HG02884 (cell line): Measurements from ENCODE around the gene ADH1B.
"Not testable (repeated sequence)": the region's sequence is repeated elsewhere in the genome, so short reads cannot be mapped to it uniquely, and the experiment has no call there.

Experiments
- ATAC-seq: cut with Tn5 transposase; IDR thresholded peaks from one replicate; pipeline ENCODE4 v1.9.1; 2021; ENCODE audit warnings: mild to moderate bottlenecking, moderate library complexity; ENCODE audit not compliant: unreplicated experiment

Gene ADH1B

DNA sequence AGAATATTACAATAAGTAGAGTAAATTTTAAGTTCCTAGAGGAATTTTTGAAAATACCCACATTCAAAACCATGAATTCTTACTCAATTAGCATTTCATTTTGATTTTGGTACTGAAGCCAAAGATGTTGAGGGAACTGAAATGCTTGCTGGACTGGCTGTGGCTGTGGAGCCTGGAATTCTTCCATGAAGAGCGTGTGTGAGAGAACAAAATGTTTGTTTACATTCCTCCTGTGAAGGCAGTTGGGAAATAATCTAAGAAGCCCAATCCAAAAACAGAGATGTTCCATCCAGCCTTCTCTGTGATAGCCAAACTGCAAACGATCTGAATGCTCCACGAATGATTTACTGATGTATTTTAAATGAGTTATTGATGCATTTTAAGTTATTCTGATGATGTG lies 3.8 kb upstream of the ADH1B start:
- no peak for ATAC-seq

DNA sequence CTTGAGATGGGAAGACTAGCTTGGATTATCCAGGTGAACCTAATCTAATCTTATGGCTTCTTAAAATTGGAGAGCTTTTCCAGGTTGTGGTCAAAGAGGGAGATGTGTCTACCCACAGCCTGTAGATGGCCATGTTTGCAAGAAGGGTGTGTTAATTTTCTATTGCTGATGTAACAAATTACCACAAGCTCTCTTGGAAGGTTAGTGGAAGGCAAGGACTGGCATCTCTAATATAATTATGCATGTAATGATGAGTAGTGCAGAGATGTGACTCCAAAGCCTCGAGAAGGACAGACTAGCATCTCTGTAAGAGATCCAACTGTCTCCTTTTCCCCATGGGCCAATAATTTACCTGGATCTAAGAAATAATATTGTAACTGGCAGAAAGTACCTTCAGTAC lies 3.2 kb upstream of the ADH1B start:
- no peak for ATAC-seq

DNA sequence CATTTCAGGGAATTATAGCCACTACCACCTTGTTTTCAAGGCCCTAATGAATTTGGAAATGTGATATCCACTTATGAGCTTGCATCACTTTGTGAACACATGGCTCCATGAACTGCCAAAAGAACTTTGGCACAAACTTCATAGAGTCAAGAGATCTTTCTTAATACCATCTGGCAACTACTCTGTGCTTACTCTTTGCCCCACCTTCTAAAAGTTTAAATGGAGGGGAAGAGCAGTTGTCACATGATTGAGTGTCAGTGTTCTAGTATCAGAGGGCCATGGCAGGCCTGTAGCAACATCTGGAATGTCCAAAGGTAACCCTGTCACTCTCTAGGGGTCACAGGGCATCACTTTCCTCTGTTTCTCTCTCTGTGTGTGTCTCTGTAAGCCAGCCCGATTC lies 2.6 kb upstream of the ADH1B start:
- ATAC-seq, result no peak

GRCh38 chr4:99317811-99318210 lies 3.4 kb downstream of the ADH1B start:
- not testable (repeated sequence) for ATAC-seq

- no peak for ATAC-seq
These were observed 3.8 kb downstream of the ADH1B start for GRCh38 chr4:99317354-99317753.

GRCh38 chr4:99315839-99316238 lies 5.4 kb downstream of the ADH1B start:
- no peak for ATAC-seq

- no peak for ATAC-seq
These were observed 7.0 kb downstream of the ADH1B start for GRCh38 chr4:99314211-99314610.

DNA sequence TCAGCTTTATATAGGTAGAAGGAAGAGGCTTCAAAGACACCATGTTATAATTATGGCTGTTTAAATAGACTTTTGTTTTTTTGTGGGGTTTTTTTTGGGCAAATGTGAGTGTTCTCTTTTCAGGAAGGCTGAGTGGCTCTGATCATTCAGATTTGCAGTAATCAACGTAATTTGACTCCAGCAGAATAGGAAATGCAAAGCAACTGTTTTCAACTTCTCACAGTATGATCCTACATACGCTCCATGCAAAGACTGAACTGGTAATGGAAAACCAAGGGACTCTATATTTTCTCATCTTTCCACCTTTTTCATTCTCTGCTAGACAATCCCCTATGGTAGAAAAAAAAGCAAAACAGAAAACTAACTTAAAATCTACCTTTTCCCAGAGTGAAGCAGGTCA lies 10.8 kb downstream of the ADH1B start:
- ATAC-seq, result no peak

DNA sequence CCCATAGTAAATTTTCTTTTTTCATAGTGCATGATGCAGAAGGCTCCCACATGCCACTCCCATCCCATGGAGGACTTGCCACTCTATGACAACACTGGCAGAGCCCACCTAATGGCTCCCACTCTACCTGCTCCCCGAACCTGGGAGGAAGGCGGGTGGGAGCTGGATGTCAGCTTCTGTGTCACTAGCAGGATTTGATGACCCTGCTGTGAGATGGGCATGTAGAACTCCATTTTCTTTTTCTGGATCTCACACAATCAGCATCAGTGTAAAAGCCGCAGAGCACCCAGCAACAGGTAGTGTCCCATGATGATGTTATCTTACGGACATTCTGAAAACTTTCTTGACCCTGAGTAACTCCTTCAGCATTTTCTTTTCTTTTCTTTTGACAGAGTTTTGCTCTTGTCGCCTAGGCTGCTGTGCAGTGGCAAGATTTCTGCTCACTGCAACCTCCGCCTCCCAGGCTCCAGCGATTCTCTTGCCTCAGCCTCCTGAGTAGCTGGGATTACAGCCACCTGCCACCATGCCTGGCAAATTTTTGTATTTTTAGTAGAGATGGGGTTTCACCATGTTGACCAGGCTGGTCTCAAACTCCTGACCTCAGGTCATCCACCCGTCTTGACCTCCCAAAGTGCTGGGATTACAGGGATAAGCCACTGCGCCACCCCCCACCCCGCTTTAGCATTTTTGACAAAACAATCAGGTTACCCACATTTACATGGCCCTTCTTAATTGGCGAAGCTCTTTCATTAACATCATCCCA lies 15.4 kb downstream of the ADH1B start:
- ATAC-seq, result no peak

DNA sequence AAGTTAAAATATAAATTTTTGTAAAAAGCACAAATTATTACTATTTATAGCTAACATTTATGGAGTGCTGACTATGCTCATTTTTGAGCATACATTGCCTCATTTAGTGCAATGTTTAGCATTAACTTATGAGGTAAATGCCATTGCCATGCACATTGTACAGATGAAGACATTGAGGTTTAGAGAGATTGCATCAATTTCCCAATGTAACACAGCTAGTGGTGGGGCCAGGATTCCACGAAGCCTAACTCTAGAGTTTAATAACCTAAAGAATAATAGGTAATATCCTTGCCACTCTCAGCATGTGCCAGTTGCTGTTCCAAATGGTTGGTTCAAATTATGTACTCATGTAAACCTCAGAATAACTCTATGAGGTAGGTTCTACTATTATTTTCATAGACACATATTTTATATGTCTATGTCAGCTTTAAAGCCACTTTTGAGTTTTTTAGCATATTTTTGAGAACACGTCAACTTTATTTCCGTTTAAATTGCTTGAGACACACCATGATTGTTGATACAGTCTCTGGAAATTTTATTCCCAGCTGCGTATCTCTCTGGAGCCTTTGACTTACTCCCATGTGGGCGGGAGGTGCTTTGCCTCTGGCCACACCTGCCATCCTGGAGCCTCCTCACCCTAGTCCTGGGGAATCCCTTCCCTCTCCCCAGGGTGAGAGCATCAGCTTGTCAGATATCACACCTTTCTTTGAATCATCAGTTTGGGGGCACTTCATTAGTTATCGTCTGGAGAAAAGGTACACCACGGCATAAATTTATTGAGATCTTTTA lies 19.6 kb downstream of the ADH1B start:
- no peak for ATAC-seq

GRCh38 chr4:99300934-99301333 lies 20.3 kb downstream of the ADH1B start:
- no peak for ATAC-seq

GRCh38 chr4:99293357-99293756 lies 27.8 kb downstream of the ADH1B start:
- ATAC-seq, result no peak

DNA sequence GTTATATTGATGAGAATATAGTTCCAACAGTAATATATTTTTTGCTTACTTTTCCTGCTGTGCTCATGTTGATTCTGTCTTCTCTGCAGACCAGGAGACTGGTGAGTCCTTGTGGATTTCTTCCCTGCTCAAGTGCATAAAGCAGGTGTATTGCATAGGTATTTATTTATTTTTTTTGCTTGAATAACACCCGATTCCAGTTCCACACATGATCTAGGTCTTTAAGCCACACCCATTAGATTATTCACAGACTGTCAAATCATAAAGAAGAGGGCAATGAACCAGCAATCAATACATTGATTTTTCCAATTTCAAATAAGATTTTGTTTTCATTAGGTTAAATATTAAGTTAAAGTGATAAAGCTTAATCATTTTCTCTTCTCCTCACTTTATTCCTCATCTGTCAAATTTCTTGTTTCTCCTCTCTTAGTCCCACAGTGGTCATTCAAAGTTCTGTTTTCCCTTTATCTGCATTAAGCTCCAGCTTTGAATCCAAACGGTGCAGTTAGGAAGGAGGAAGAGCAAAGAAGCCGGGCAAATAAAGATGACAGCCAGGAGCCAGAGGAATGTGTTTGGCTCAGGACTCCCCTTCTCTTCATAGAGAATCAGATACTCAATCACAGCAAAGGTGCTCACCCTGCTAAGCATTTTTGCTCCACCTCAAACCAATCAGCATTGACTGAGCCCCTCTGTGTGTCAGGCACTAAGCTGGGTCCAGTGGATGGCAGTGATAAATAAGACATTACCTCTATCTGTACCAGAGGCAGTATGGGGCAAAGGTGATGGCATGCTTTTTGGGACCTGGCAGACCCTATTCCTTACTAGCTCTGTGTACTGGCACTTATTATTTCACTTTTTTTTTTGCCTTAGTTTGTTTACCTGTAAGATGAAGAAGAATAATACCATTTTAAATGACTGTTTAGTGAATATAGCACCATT lies 30.1 kb downstream of the ADH1B start, which contains the start of gene ADH1A:
TSS of gene ADH1A (minus strand) at position 138 of the 939 bp plus-strand sequence. CDS start at position 67, 71 bp downstream.
- no peak for ATAC-seq

GRCh38 chr4:99285387-99285786 lies 35.8 kb downstream of the ADH1B start:
- ATAC-seq, result no peak

DNA sequence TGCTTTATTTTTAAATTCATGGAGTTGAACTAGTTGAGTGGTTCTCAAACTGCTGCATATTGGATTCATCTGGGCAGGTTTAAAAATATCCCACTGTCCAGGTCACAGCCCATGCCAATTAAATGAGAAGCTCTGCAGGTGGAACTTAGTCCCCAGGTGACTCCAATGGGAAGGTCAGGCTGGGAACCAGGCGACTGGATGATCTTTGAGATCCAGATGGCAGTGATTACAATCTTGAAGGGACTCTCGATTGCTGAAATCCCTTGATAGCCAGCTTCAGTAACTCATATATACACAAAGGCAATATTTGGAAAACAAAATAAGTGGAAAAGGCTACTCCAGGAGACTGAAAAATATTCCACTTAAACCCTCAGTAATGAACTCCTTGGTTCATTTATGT lies 38.5 kb downstream of the ADH1B start:
- no peak for ATAC-seq

DNA sequence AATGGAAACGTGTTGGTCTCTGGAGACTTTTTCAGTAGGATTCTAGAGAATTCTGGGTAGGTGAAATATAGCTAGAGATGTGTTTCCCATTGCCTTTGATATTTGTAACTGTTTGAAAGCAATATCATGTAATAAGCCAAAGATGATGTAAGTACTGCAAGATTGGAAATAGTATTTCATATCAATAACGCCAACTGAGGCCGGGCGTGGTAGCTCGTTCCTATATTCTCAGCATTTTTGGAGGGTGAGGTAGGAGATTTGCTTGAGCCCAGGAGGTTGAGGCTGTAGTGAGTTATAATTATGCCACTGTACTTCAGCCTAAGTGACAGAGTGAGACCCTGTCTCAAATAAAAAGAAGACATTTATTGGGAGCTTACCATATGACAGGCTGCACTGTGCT lies 39.9 kb downstream of the ADH1B start:
- ATAC-seq, result no peak

DNA sequence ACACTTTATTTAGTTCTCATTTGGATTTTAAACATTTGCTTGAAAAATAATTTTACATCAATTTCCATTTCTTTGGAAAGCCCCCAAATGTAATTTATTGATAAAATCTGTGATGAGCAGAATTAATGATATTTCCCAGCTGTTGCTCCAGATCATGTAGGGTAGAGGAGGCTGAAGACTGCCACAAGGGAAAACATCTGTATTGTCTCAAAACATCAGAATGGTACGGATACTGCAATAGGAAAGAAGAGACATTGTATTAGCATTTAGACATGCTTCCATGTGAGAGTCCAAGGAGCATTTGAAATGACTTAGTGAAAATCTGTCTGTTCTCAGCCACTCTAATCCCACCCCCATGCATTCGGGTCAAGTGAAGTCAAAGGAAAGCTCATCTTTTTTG lies 44.8 kb downstream of the ADH1B start:
- ATAC-seq, result no peak

DNA sequence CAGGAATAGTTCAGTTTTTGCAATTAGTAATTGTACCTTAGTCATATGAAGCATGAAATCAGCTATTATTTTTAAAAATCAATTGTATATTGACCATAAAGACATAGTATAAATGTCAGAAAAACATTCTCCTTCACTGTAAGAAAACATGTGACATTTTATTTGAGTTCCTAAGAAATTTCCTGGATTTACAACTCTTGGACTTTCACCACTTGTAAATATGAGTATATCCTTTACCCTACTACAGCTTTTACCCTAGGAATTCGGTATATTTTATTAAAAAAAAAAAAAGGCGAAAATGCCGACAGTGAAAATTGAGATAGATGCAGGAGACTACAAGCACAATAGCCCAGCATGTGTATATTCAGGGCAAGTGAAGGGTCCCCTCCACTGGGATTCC lies 45.3 kb downstream of the ADH1B start:
- no peak for ATAC-seq

DNA sequence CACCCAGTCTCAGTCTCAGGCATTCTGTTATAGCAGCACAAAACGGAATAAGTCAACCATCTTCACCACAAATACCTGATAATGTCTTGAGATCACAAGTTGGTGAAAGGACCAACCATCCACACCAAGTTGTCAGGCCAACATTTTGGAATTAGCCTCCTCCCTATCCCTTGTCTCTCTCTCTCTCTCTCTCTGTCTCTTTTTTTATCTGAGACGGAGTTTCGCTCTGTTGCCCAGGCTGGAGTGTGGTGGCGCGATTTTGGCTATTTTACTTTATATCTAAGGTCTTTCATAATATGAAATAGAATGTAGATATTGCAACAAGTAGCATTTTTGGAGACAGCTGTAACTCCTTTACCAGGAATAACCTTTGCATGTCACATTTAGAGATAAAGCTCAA lies 46.2 kb downstream of the ADH1B start:
- no peak for ATAC-seq

- ATAC-seq, result no peak
These were observed 47.5 kb downstream of the ADH1B start for GRCh38 chr4:99273704-99274103.

- no peak for ATAC-seq
These were observed 56.3 kb downstream of the ADH1B start for GRCh38 chr4:99264927-99265326.
